Thyroid gland (tissue), 4 donors: Measurements from ENCODE around the gene FIBP. TPM values are rescaled to one million over a fixed set of nuclear protein-coding genes. Genes with fewer than 3 reads are reported as not detected.

ENCODE experiments used
- DNase-seq, 2 donors: peaks; one replicate each; pipeline ENCODE4 v3.0.0-alpha.2; 2019
- H3K27ac ChIP-seq, 3 donors: fragments of 200-600 bp; sonication (generic); 1 replicate in 2 of 3; 2 replicates in 1 of 3; pipeline ENCODE4 v1.5.1; 2016 to 2019; ENCODE audit warnings: mild to moderate bottlenecking in 1 of 3, moderate library complexity in 1 of 3
- H3K27me3 ChIP-seq: fragments of 200-600 bp; sonication (generic); one replicate; pipeline ENCODE4 v1.5.1; 2019
- H3K36me3 ChIP-seq, 2 donors: fragments of 200-600 bp; sonication (generic); one replicate each; pipeline ENCODE4 v1.5.1; 2016 to 2019
- H3K4me1 ChIP-seq, 2 donors: fragments of 200-600 bp; sonication (generic); one replicate each; pipeline ENCODE4 v1.5.1; 2017 to 2019
- H3K4me3 ChIP-seq, 3 donors: fragments of 200-600 bp; sonication (generic); replicated peaks in 1 of 3; 1 replicate in 2 of 3; 2 replicates in 1 of 3; pipeline ENCODE4 v1.5.1; 2016; ENCODE audit warnings: mild to moderate bottlenecking in 1 of 3
- H3K9me3 ChIP-seq: fragments of 200-600 bp; sonication (generic); one replicate; pipeline ENCODE4 v1.5.1; 2017
- POLR2A ChIP-seq, 2 donors: fragments of 450-650 bp; IDR thresholded peaks; one replicate each; pipeline ENCODE4 v1.6.1; 2017; ENCODE audit warnings: antibody characterized with exemption in 2 of 2, mild to moderate bottlenecking in 2 of 2, moderate library complexity in 1 of 2
- WGBS, 2 donors: methylation state at CpG; one replicate each; pipeline ENCODE4 v1.1.5; 2017; 5-methylcytosine and 5-hydroxymethylcytosine counted together
- intact Hi-C: fragments of 100-400 bp; cut with DNase I; formaldehyde crosslinking; loops from one replicate; pipeline ENCODE4 v1.15.1; 2023
- total RNA-seq, 4 donors: library from RNA; depleted of rRNA; stranded (reverse); fragments of >200 nt; gene quantifications; one replicate each; pipeline ENCODE4 v1.2.3, GENCODE V29; 2016
- TF ChIP-seq, protein P1 (sequence below), 6 experiments: fragments of 200-600 bp in 3 of 6; fragments of 450-650 bp in 3 of 6; sonication (generic) in 3 of 6; IDR thresholded peaks; one replicate each; pipeline ENCODE4 v1.5.1; 2016 to 2019; ENCODE audit warnings: antibody characterized with exemption in 6 of 6, mild to moderate bottlenecking in 2 of 6, inconsistent platforms in 1 of 6, moderate library complexity in 1 of 6

FIBP gene
- total RNA-seq, 4 donors from 2014 or later: 65.9 to 128 (median 109) TPM

DNA sequence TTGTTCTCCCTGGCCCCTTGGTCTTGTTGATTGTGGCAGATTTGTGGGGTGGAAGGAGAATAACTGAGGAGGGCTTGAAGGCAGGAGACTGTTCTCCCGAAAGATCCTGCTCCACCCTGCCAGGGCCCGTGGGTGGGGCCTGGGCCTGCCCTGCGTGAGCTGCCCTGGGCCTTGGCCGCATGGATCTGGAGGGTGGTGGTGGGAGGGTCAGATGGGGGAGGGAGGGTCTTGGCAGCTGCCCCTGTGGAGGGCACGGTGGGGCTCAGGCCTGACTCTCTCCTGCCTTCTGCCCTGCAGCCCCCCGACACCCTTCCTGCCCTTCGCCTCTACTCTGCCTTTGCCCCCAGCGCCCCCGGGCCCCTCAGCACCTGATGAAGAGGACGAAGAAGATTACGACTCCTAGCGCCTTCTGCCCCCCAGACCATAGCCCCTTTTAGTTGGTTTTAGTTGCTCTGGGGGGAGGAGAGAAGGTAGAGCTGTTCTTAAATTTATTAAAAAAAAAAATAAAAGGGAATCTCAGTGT is 32.8 kb upstream of the FIBP start:
- WGBS, 2 donors: 72 to 75% methylated on average over 8 to 12 of the region's 12 CpGs
- no peaks in the 10 kb centered on the region for H3K27me3 ChIP-seq
- H3K9me3 ChIP-seq: no peaks in the 10 kb centered on the region
- H3K4me1 ChIP-seq: peaks cover 39 to 52% of the 10 kb centered on the region in 2 donors
- H3K36me3 ChIP-seq: peaks cover 3 to 19% of the 10 kb centered on the region in 2 donors
- intact Hi-C loops: no loop called here
- no peak for DNase-seq
- no peak overlapping the region for H3K27ac ChIP-seq
- peak overlapping the region in 1 of 3 donors; percentile 99 for H3K4me3 ChIP-seq
- TF ChIP-seq, protein P1, sequence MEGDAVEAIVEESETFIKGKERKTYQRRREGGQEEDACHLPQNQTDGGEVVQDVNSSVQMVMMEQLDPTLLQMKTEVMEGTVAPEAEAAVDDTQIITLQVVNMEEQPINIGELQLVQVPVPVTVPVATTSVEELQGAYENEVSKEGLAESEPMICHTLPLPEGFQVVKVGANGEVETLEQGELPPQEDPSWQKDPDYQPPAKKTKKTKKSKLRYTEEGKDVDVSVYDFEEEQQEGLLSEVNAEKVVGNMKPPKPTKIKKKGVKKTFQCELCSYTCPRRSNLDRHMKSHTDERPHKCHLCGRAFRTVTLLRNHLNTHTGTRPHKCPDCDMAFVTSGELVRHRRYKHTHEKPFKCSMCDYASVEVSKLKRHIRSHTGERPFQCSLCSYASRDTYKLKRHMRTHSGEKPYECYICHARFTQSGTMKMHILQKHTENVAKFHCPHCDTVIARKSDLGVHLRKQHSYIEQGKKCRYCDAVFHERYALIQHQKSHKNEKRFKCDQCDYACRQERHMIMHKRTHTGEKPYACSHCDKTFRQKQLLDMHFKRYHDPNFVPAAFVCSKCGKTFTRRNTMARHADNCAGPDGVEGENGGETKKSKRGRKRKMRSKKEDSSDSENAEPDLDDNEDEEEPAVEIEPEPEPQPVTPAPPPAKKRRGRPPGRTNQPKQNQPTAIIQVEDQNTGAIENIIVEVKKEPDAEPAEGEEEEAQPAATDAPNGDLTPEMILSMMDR (IDR thresholded peaks at IDR 0.05): no peak
- TF ChIP-seq POLR2A (IDR thresholded peaks at IDR 0.05): no peak

DNA sequence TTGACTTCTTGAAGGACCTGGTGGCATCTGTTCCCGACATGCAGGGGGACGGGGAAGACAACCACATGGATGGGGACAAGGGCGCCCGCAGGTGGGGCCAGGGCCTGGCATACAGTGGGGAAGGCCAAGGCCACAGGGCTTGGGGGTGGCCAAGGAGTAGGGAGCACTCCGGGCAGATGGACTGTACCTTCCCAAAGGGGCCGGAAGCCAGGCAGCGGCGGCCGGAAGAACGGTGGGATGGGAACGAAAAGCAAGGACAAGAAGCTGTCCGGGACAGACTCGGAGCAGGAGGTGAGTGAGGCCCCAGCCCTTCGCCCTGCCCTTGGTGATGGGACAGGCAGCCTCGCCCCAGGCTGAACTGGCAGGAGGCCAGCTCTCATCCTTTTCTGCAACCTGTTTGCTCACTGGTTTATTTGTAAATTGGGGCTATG is 32.1 kb upstream of the FIBP start:
- Histone ChIP-seq H3K4me1 (peaks cover 34 to 52% of the 10 kb centered on the region in 2 donors), H3K27me3 (no peaks in the 10 kb centered on the region), H3K36me3 (peaks cover 3 to 19% of the 10 kb centered on the region in 2 donors), H3K4me3 (peak overlapping the region in 2 of 3 donors; percentile 95 to 99), H3K27ac (peak overlapping the region in 2 of 3 donors; percentile 67 to 75), H3K9me3 (no peaks in the 10 kb centered on the region)
- intact Hi-C loops: no loop called here
- TF ChIP-seq, protein P1 (IDR thresholded peaks at IDR 0.05): no peak
- TF ChIP-seq POLR2A (IDR thresholded peaks at IDR 0.05): no peak
- WGBS, 2 donors: 40 to 52% methylated on average over 14 to 15 of the region's 15 CpGs
- DNase-seq: no peak

DNA sequence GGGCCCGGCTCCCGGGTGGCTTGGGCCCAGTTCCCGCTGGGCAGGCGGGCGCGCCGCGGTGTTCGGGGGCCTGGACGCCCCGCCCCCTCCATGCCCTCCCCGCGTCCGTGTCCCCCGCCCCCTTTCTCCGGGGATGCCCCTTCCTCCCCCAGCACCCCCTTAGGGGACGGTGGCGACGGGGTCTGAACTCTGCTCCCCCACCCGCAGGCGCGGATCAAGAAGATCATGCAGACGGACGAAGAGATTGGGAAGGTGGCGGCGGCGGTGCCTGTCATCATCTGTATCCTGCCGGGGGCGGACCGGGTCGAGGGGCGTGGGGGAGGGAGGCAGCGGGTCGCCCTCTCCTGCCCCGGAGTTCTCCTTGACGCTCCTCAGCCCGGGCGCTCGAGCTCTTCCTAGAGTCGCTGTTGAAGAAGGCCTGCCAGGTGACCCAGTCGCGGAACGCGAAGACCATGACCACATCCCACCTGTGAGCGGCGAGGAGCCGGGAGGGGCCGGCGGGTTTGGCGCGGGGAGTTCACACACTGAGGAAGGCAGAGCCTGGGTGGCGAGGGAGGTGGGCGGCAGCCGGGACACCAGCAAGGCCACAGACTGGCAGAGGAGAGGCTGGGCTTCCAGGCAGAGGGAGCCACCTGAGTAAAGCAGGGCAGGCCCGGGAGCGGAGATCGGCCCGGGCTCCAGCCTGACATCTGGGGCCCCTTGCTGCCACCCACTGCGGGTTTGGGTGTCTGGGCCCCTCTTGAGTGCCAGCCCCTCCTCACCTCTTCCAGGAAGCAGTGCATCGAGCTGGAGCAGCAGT is 31.5 kb upstream of the FIBP start:
- 0% methylated on average over 8 to 19 of the region's 60 CpGs for WGBS, 2 donors
- peak overlapping the region; percentile 67 to 75 (median 69) for H3K27ac ChIP-seq
- H3K36me3 ChIP-seq: peaks cover 3 to 19% of the 10 kb centered on the region in 2 donors
- H3K9me3 ChIP-seq: no peaks in the 10 kb centered on the region
- DNase-seq: peak; percentile 74 to 77
- peaks cover 28 to 50% of the 10 kb centered on the region in 2 donors for H3K4me1 ChIP-seq
- H3K27me3 ChIP-seq: no peaks in the 10 kb centered on the region
- intact Hi-C loops: loop anchor here (5.0 kb wide), 1 partner anchor 43 kb away; the partner anchor contains the start of gene SART1
- H3K4me3 ChIP-seq: peak overlapping the region; percentile 93 to 99 (median 95)
- TF ChIP-seq, protein P1 (IDR thresholded peaks at IDR 0.05): no peak
- TF ChIP-seq POLR2A (IDR thresholded peaks at IDR 0.05): no peak

DNA sequence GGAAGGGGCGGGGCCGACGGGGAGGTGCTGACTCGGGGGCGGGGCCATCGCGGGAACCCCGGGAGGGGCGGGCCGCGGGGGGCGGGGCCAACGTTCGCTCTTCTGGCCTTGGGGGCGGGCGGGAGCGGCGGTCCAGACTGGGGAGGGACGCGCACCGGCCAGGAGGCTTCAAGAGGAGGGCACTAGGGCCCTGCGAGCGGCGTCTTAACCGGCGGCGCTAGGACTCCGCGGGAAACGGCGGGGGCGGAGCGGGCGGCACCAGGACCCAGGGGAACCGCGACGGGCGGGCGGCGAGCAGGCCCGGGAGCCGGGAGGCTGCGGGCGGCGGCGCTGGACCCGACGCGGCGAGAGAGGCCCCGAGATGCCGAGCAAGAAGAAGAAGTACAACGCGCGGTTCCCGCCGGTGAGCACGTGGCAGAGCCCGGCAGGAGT is 30.9 kb upstream of the FIBP start, which contains the start of gene DRAP1:
Gene DRAP1 (plus strand): TSS at position 286 of the 432 bp plus-strand sequence. CDS start 76 bp downstream, at position 362.
- peak within 1 kb of the TSS; percentile 95 to 99 (median 96) for H3K4me3 ChIP-seq
- H3K27me3 ChIP-seq: no peaks in the 10 kb centered on the region
- TF ChIP-seq POLR2A (IDR thresholded peaks at IDR 0.05): peak; percentile 52 to 80
- TF ChIP-seq, protein P1 (IDR thresholded peaks at IDR 0.05): peak in 2 of 6 experiments; percentile 5 to 35
- peaks cover 3 to 19% of the 10 kb centered on the region in 2 donors for H3K36me3 ChIP-seq
- peaks cover 27 to 47% of the 10 kb centered on the region in 2 donors for H3K4me1 ChIP-seq
- no peaks in the 10 kb centered on the region for H3K9me3 ChIP-seq
- H3K27ac ChIP-seq: peak within 1 kb of the TSS; percentile 82 to 85 (median 85)
- intact Hi-C loops: loop anchor here (5.0 kb wide), 1 partner anchor 43 kb away; the partner anchor contains the start of gene SART1
- peak; percentile 99 for DNase-seq
- WGBS, 2 donors: 0% methylated on average over 2 of the region's 59 CpGs; no CpG with 5 or more reads in 1 of the 2 donors
